K562 (cell line): ENCODE measurements around the gene ENC1. TPM values are rescaled to one million over a fixed set of nuclear protein-coding genes. Genes with fewer than 3 reads are reported as not detected.

Experiments
- ATAC-seq: fragments of 200-7000 bp; cut with Tn5 transposase; 3 replicates; pipeline ENCODE4 v1.9.1; 2020; ENCODE audit warnings: moderate library complexity
- BruUV-seq: library from RNA; stranded (reverse); fragments of 400-500 nt; replicated peaks from 2 replicates; lab custom pipeline; 2021; lab: Mats Ljungman, UMichigan
- CTCF ChIA-PET: fragments of 300-600 bp; formaldehyde crosslinking; extraction: SDS; loops from one replicate; lab custom pipeline; 2021; ENCODE audit warnings: low intra/inter-chr PET ratio; lab: Yijun Ruan, JAX
- POLR2A ChIA-PET: fragments of 300-600, 350-650 bp; sonication (Branson Sonifier 250); formaldehyde crosslinking; extraction: SDS; loops from one replicate; lab custom pipeline; 2021; ENCODE audit warnings: antibody characterized with exemption, inconsistent platforms; lab: Yijun Ruan, JAX
- DNase-seq, 4 experiments: peaks; one replicate each; pipeline versions ENCODE4 v3.0.0 to v3.0.0-alpha.2; 2011 to 2018; ENCODE audit warnings: low spot score in 3 of 4, mixed read lengths in 3 of 4; ENCODE audit errors: extremely low read depth in 1 of 4
- FAIRE-seq: peaks from 2 replicates; lab custom pipeline; 2011; peaks lifted over from hg19 to GRCh38; lab: Jason Lieb, UNC
- H2AFZ ChIP-seq: 2 replicates; pipeline ENCODE4 v1.6.0; 2011; ENCODE audit warnings: low read depth, low read length, control low read depth, inconsistent platforms
- H3K27ac ChIP-seq: fragments of 200-600 bp; 3 replicates; pipeline ENCODE4 v1.8.0; 2011; ENCODE audit warnings: low read depth, mild to moderate bottlenecking, control low read depth, inconsistent platforms, low read length, moderate library complexity, mixed read lengths; ENCODE audit errors: extremely low read depth
- H3K27me3 ChIP-seq, 2 experiments: fragments of 300-600 bp in 1 of 2; 2 replicates in 1 of 2; 3 replicates in 1 of 2; pipeline versions ENCODE4 v1.6.0 to v1.8.0; 2011; ENCODE audit warnings: inconsistent platforms in 2 of 2, low read length in 2 of 2, mild to moderate bottlenecking in 1 of 2, mixed read lengths in 1 of 2, moderate library complexity in 1 of 2; ENCODE audit not compliant: control insufficient read depth in 2 of 2, insufficient read depth in 2 of 2
- H3K36me3 ChIP-seq: fragments of 300-600 bp; 3 replicates; pipeline ENCODE4 v1.8.0; 2011; ENCODE audit warnings: mild to moderate bottlenecking, low read length, inconsistent platforms; ENCODE audit not compliant: control insufficient read depth, insufficient read depth
- H3K4me1 ChIP-seq, 2 experiments: fragments of 200-600 bp in 1 of 2; replicated peaks in 1 of 2; 2 replicates in 1 of 2; 3 replicates in 1 of 2; pipeline versions ENCODE4 v1.5.1 to v1.8.0; 2011; ENCODE audit warnings: inconsistent platforms in 2 of 2, low read length in 2 of 2, mild to moderate bottlenecking in 1 of 2, mixed read lengths in 1 of 2, moderate library complexity in 1 of 2; ENCODE audit not compliant: control insufficient read depth in 2 of 2, insufficient read depth in 2 of 2
- H3K4me2 ChIP-seq: 2 replicates; pipeline ENCODE4 v1.6.1; 2011; ENCODE audit warnings: low read length, control low read depth, inconsistent platforms, mixed read lengths; ENCODE audit not compliant: insufficient read depth
- H3K4me3 ChIP-seq: fragments of 200-600 bp; sonication (generic), shearing (Covaris generic); 2 replicates; pipeline ENCODE4 v1.5.1; 2016; ENCODE audit warnings: control low read depth, inconsistent platforms
- H3K79me2 ChIP-seq: fragments of 200-600 bp; 3 replicates; pipeline ENCODE4 v1.8.0; 2011; ENCODE audit warnings: low read length, inconsistent platforms; ENCODE audit not compliant: control insufficient read depth, insufficient read depth
- H3K9ac ChIP-seq, 2 experiments: 2 replicates each; pipeline versions ENCODE4 v1.6.0 to v1.6.1; 2011; ENCODE audit warnings: low read depth in 2 of 2, low read length in 2 of 2, control low read depth in 1 of 2, inconsistent platforms in 1 of 2, mild to moderate bottlenecking in 1 of 2, mixed read lengths in 1 of 2; ENCODE audit not compliant: insufficient read depth in 1 of 2
- H3K9me1 ChIP-seq: one replicate; pipeline ENCODE4 v1.6.0; 2011; ENCODE audit warnings: inconsistent platforms, mild to moderate bottlenecking, low read length, moderate library complexity; ENCODE audit not compliant: control insufficient read depth, insufficient read depth
- H3K9me3 ChIP-seq: replicated peaks from 2 replicates; pipeline ENCODE4 v1.5.1; 2011; ENCODE audit warnings: low read depth, low read length, inconsistent platforms; ENCODE audit not compliant: control insufficient read depth, insufficient read depth
- H4K20me1 ChIP-seq: replicated peaks from 2 replicates; pipeline ENCODE4 v1.6.1; 2011; ENCODE audit warnings: low read length, inconsistent platforms, mixed read lengths; ENCODE audit not compliant: control insufficient read depth, insufficient read depth
- DPF2 ChIP-seq: fragments of 450-650 bp; IDR thresholded peaks from 2 replicates; pipeline ENCODE4 v1.6.1; 2016
- MEIS2 ChIP-seq: fragments of 450-650 bp; IDR thresholded peaks from 2 replicates; pipeline ENCODE4 v1.6.1; 2014; ENCODE audit warnings: mild to moderate bottlenecking; ENCODE audit not compliant: partially characterized antibody
- NCOA4 ChIP-seq: fragments of 450-650 bp; IDR thresholded peaks from 2 replicates; pipeline ENCODE4 v1.6.1; 2018; ENCODE audit warnings: mild to moderate bottlenecking; ENCODE audit not compliant: partially characterized antibody
- WGBS: fragments of 100-300 bp; shearing (Covaris generic); methylation state at CpG from one replicate; pipeline ENCODE4 v1.1.6; 2016; ENCODE audit warnings: low coverage, mixed read lengths; ENCODE audit not compliant: insufficient coverage; ENCODE audit errors: missing lambda C conversion rate; 5-methylcytosine and 5-hydroxymethylcytosine counted together
- in situ Hi-C: fragments of 300-500 bp; cut with MboI; formaldehyde crosslinking; loops from 4 replicates; pipeline ENCODE4 v1.15.0; 2018; ENCODE audit warnings: inconsistent platforms, mixed read lengths
- intact Hi-C: fragments of 100-400 bp; cut with micrococcal nuclease; formaldehyde crosslinking; loops from 2 replicates; pipeline ENCODE4 v1.14.2; 2022
- polyA plus RNA-seq, 8 experiments: library from polyadenylated mRNA; depleted of rRNA in 4 of 8; stranded (reverse) in 5 of 8; unstranded in 3 of 8; fragments of >200 nt; fragmentation: Nextera tagmentation in 2 of 8; fragmentation: Illumina TruSeq in 1 of 8; extraction: Ambion mirVana in 2 of 8; extraction: Trizol in 1 of 8; gene quantifications; 2 replicates each; pipeline versions ENCODE4 v1.2.1 to v1.2.3, GENCODE V29; 2011 to 2014; ENCODE audit warnings: inconsistent platforms in 1 of 8, missing spikeins in 1 of 8
- total RNA-seq, 7 experiments: library from RNA; depleted of rRNA in 6 of 7; stranded (reverse); fragments of >200 nt in 6 of 7; fragmentation: Illumina TruSeq in 2 of 7; extraction: Trizol in 2 of 7; gene quantifications; 2 replicates each; pipeline versions ENCODE4 v1.2.1 to v1.2.3, GENCODE V29; 2011 to 2021; ENCODE audit warnings: low replicate concordance in 1 of 7
- TF ChIP-seq, protein P1 (sequence below): fragments of 250-450 bp; sonication (Bioruptor Pico); IDR thresholded peaks from 2 replicates; pipeline ENCODE4 v1.5.1; 2021; ENCODE audit warnings: mild to moderate bottlenecking

Gene ENC1
- total and polyA plus RNA-seq, 9 of the 15 experiments (the other 6 are each of a cell fraction or from before 2014, with no cell fraction given) = 0.17 to 3.2 (median 0.97) TPM

DNA sequence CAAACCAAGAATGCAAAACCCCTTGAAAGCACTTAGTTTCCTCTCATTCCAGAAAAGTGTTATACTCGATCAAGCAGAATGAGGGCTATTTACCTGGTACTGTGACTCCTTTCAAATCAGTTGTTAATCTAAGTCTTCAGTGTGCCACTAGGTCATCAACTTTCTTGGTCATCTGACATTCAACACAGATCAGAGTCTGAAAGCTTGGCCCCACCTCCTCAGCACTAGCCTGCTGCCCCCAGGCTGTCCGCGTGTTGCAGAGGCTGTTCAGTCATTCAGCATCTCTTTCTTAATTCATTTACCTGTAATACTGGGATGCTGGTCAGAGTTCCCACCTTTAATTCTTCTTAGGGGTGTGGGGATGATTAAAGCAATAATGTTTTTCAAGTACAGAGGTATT lies 28.5 kb downstream of the ENC1 start:
- WGBS = 14% methylated on average over 3 of the region's 3 CpGs
- Histone ChIP-seq H3K9me3 (no peaks in the 10 kb centered on the region), H3K4me3 (no peak overlapping the region), H3K9me1 (no peaks in the 10 kb centered on the region), H3K4me2 (no peak overlapping the region), H2AFZ (no peak overlapping the region), H3K27me3 (peaks cover 0 to 9% of the 10 kb centered on the region in 2 experiments; a peak in 2 of 5 replicates), H4K20me1 (no peaks in the 10 kb centered on the region), H3K36me3 (no peaks in the 10 kb centered on the region), H3K27ac (no peak overlapping the region), H3K9ac (no peak overlapping the region)
- no peak for ATAC-seq
- no TSS peak for BruUV-seq
- ChIA-PET POLR2A (interaction anchor here (0.7 kb wide), 1 partner anchor 987 kb away, joined by 3 read pairs; no protein-coding TSS in a partner anchor), CTCF (no interaction called here)
- in situ Hi-C loops (no loop called here), intact Hi-C loops (no loop called here)
- DNase-seq = no peak
- FAIRE-seq = no peak
- TF ChIP-seq, protein P1, sequence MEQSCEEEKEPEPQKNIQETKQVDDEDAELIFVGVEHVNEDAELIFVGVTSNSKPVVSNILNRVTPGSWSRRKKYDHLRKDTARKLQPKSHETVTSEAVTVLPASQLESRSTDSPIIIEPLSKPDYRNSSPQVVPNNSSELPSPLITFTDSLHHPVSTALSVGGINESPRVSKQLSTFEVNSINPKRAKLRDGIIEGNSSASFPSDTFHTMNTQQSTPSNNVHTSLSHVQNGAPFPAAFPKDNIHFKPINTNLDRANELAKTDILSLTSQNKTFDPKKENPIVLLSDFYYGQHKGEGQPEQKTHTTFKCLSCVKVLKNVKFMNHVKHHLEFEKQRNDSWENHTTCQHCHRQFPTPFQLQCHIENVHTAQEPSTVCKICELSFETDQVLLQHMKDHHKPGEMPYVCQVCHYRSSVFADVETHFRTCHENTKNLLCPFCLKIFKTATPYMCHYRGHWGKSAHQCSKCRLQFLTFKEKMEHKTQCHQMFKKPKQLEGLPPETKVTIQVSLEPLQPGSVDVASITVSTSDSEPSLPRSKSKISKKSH (CRISPR knock-in tag) = no peak
- no peak for TF ChIP-seq DPF2
- TF ChIP-seq, all 486 proteins: peak for 0
- Histone ChIP-seq H3K79me2 (no peaks in the 10 kb centered on the region), H3K4me1 (peaks cover 6% of the 10 kb centered on the region in 2 experiments; a peak in 3 of 5 replicates)

DNA sequence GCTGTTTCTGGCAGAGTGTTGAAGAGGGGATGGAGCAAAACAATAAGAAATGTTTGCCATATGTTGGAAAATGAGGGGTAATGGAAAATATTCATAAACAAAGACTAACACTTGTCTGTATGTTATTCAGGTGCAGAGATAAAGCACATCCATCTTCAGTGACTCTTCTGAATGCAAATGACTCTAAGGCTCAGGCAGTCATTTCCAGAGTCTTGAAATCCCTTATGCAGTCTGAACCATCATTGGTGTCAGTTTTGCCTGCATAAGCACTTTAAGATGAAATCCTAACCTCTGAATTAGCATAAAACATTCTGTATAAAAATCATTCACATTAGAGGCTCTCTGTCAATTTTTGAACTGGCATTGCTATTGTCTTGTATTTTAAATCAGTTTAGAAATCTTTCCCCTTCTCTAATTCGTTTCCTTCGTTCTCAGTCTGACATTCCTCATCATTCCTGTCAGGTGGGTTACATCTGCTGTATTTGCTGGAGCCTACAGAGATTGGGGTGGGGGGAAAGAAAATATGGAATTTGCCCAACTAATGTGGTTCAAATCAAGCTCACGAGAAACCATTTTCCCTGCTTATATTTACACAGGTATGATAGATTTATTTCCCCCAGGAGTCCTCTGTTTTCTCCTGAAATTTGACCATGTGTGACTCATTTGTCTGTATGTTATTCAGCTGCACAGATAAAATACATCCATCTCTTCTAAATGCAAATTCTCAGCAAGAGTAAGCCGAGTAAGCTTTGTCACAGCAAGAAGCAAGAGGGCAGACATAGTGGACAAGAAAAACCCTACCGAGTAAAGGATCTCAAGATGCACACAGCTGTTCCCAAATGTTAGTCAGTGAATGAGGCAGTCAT lies 31.6 kb downstream of the ENC1 start:
- Histone ChIP-seq H4K20me1 (no peaks in the 10 kb centered on the region), H3K79me2 (no peaks in the 10 kb centered on the region), H3K4me2 (no peak overlapping the region), H3K4me3 (no peak overlapping the region), H3K9ac (no peak overlapping the region), H3K4me1 (no peaks in the 10 kb centered on the region), H3K9me1 (no peaks in the 10 kb centered on the region), H3K27ac (no peak overlapping the region), H3K27me3 (no peaks in the 10 kb centered on the region), H3K9me3 (no peaks in the 10 kb centered on the region), H2AFZ (no peak overlapping the region), H3K36me3 (no peaks in the 10 kb centered on the region)
- no TSS peak for BruUV-seq
- DNase-seq (no peak), ATAC-seq (no peak), FAIRE-seq (no peak)
- intact Hi-C loops = no loop called here
- 2% methylated on average over 5 of the region's 5 CpGs for WGBS
- TF ChIP-seq NCOA4 (no peak), MEIS2 (peak; percentile 20)
- CTCF ChIA-PET = no interaction called here
- in situ Hi-C loops = no loop called here
- POLR2A ChIA-PET = no interaction called here
